Astrocyte (in vitro differentiated cells and primary cell): ENCODE results near the gene NEK10. TPM values are rescaled to one million over a fixed set of nuclear protein-coding genes. Genes with fewer than 3 reads are reported as not detected.
A peak's percentile ranks its signal among the peaks of the same experiment; 100 is the strongest.

ENCODE experiments used
- DNase-seq: peaks from one replicate; pipeline ENCODE4 v3.0.0-alpha.2; 2010; ENCODE audit warnings: low read depth
- FAIRE-seq: peaks from 2 replicates; lab custom pipeline; 2011; peaks lifted over from hg19 to GRCh38; lab: Jason Lieb, UNC
- H2AFZ ChIP-seq: 2 replicates; pipeline ENCODE4 v1.6.0; 2012; ENCODE audit warnings: low read depth, low read length, inconsistent platforms
- H3K27ac ChIP-seq: 2 replicates; pipeline ENCODE4 v1.5.1; 2011; ENCODE audit warnings: low read depth, low read length, inconsistent platforms
- H3K27me3 ChIP-seq: 2 replicates; pipeline ENCODE4 v1.6.0; 2011; ENCODE audit warnings: low read length, inconsistent platforms; ENCODE audit not compliant: insufficient read depth
- H3K36me3 ChIP-seq: 2 replicates; pipeline ENCODE4 v1.5.1; 2011; ENCODE audit warnings: low read length, inconsistent platforms; ENCODE audit not compliant: insufficient read depth
- H3K4me1 ChIP-seq: 2 replicates; pipeline ENCODE4 v1.5.1; 2011; ENCODE audit warnings: low read length, inconsistent platforms; ENCODE audit not compliant: insufficient read depth
- H3K4me2 ChIP-seq: 2 replicates; pipeline ENCODE4 v1.6.0; 2012; ENCODE audit warnings: low read length, inconsistent platforms
- H3K4me3 ChIP-seq: 2 replicates; pipeline ENCODE4 v1.5.1; 2011; ENCODE audit warnings: low read depth, mild to moderate bottlenecking, low read length, inconsistent platforms; ENCODE audit not compliant: insufficient read depth
- H3K79me2 ChIP-seq: 2 replicates; pipeline ENCODE4 v1.6.0; 2012; ENCODE audit warnings: mild to moderate bottlenecking, low read length, inconsistent platforms; ENCODE audit not compliant: insufficient read depth
- H3K9ac ChIP-seq: 2 replicates; pipeline ENCODE4 v1.6.0; 2012; ENCODE audit warnings: mild to moderate bottlenecking, low read length, inconsistent platforms
- H3K9me3 ChIP-seq: 2 replicates; pipeline ENCODE4 v1.5.1; 2012; ENCODE audit warnings: low read depth, mild to moderate bottlenecking, low read length, inconsistent platforms; ENCODE audit not compliant: insufficient read depth
- H4K20me1 ChIP-seq: 2 replicates; pipeline ENCODE4 v1.6.0; 2012; ENCODE audit warnings: low read length, inconsistent platforms; ENCODE audit not compliant: insufficient read depth
- H3K27ac Mint-ChIP-seq: one replicate; pipeline ENCODE4 v1.8.0; 2021; ENCODE audit warnings: mild to moderate bottlenecking, mixed read lengths; ENCODE audit not compliant: unreplicated experiment
- H3K27me3 Mint-ChIP-seq: one replicate; pipeline ENCODE4 v1.8.0; 2021; ENCODE audit warnings: low read depth, mixed read lengths; ENCODE audit not compliant: unreplicated experiment
- H3K36me3 Mint-ChIP-seq: one replicate; pipeline ENCODE4 v1.8.0; 2021; ENCODE audit warnings: low read depth, mixed read lengths; ENCODE audit not compliant: unreplicated experiment
- H3K4me1 Mint-ChIP-seq: one replicate; pipeline ENCODE4 v1.8.0; 2021; ENCODE audit warnings: low read depth, mixed read lengths; ENCODE audit not compliant: unreplicated experiment
- H3K4me3 Mint-ChIP-seq: one replicate; pipeline ENCODE4 v1.8.0; 2021; ENCODE audit warnings: mild to moderate bottlenecking, moderate library complexity, mixed read lengths; ENCODE audit not compliant: unreplicated experiment
- H3K9me3 Mint-ChIP-seq: one replicate; pipeline ENCODE4 v1.8.0; 2021; ENCODE audit warnings: mild to moderate bottlenecking, mixed read lengths; ENCODE audit not compliant: unreplicated experiment
- CTCF ChIP-seq: IDR thresholded peaks from 2 replicates; pipeline ENCODE4 v1.5.1; 2011; ENCODE audit warnings: low read depth, mild to moderate bottlenecking, inconsistent platforms, low read length, moderate library complexity; ENCODE audit not compliant: insufficient read depth
- EZH2 ChIP-seq: IDR thresholded peaks from 2 replicates; pipeline ENCODE4 v1.6.1; 2012; ENCODE audit warnings: mild to moderate bottlenecking, low read length, inconsistent platforms; ENCODE audit not compliant: insufficient read depth
- total RNA-seq: library from RNA; stranded (reverse); gene quantifications from 2 replicates; pipeline ENCODE4 v1.2.1, GENCODE V29; 2021

Gene NEK10
- total RNA-seq, 1 donor from 2014 or later = 3.2 TPM

- TF ChIP-seq EZH2 (no peak), CTCF (no peak)
- no peak overlapping the region for H3K9ac ChIP-seq
- H3K27me3 ChIP-seq = no peaks in the 10 kb centered on the region
- no peak overlapping the region for H2AFZ ChIP-seq
- no peaks in the 10 kb centered on the region for H3K9me3 ChIP-seq
- Mint-ChIP-seq H3K36me3 (peaks cover 2% of the 10 kb centered on the region), H3K27me3 (no peaks in the 10 kb centered on the region), H3K4me1 (peaks cover 24% of the 10 kb centered on the region), H3K27ac (no peak overlapping the region), H3K9me3 (peaks cover 1% of the 10 kb centered on the region), H3K4me3 (no peak overlapping the region)
- peaks cover 16% of the 10 kb centered on the region for H3K4me1 ChIP-seq
- FAIRE-seq (no peak), DNase-seq (no peak)
- no peak overlapping the region for H3K4me3 ChIP-seq
- H3K4me2 ChIP-seq = no peak overlapping the region
- no peaks in the 10 kb centered on the region for H3K36me3 ChIP-seq
- H3K27ac ChIP-seq = no peak overlapping the region
- H4K20me1 ChIP-seq = no peaks in the 10 kb centered on the region
- H3K79me2 ChIP-seq = no peaks in the 10 kb centered on the region
These were observed 54.2 kb downstream of the NEK10 start for GRCh38 chr3:27315003-27315402.

- Histone ChIP-seq H3K27ac (peak overlapping the region; percentile 87), H3K4me1 (peaks cover 16% of the 10 kb centered on the region), H3K4me2 (peak overlapping the region; percentile 53), H3K27me3 (no peaks in the 10 kb centered on the region), H4K20me1 (no peaks in the 10 kb centered on the region), H2AFZ (no peak overlapping the region), H3K79me2 (no peaks in the 10 kb centered on the region), H3K9me3 (no peaks in the 10 kb centered on the region), H3K36me3 (peaks cover 3% of the 10 kb centered on the region), H3K4me3 (no peak overlapping the region), H3K9ac (peak overlapping the region; percentile 34)
- Mint-ChIP-seq H3K27ac (peak overlapping the region; percentile 81), H3K36me3 (no peaks in the 10 kb centered on the region), H3K9me3 (peaks cover 2% of the 10 kb centered on the region), H3K4me1 (peaks cover 24% of the 10 kb centered on the region), H3K27me3 (no peaks in the 10 kb centered on the region), H3K4me3 (no peak overlapping the region)
- DNase-seq = peak; percentile 59
- peak; percentile 80 for TF ChIP-seq CTCF
- no peak for TF ChIP-seq EZH2
- no peak for FAIRE-seq
These were observed 57.0 kb downstream of the NEK10 start for GRCh38 chr3:27312044-27312668.

- Mint-ChIP-seq H3K4me3 (no peak overlapping the region), H3K4me1 (peaks cover 24% of the 10 kb centered on the region), H3K27me3 (no peaks in the 10 kb centered on the region), H3K9me3 (peaks cover 2% of the 10 kb centered on the region), H3K27ac (peak overlapping the region; percentile 81), H3K36me3 (no peaks in the 10 kb centered on the region)
- Histone ChIP-seq H3K9ac (peak overlapping the region; percentile 62), H4K20me1 (no peaks in the 10 kb centered on the region), H3K9me3 (no peaks in the 10 kb centered on the region), H3K27ac (peak overlapping the region; percentile 87), H3K4me3 (no peak overlapping the region), H3K4me1 (peaks cover 16% of the 10 kb centered on the region), H2AFZ (no peak overlapping the region), H3K27me3 (no peaks in the 10 kb centered on the region), H3K36me3 (peaks cover 3% of the 10 kb centered on the region), H3K79me2 (no peaks in the 10 kb centered on the region), H3K4me2 (peak overlapping the region; percentile 53)
- DNase-seq = peak; percentile 93
- TF ChIP-seq EZH2 (no peak), CTCF (no peak)
- FAIRE-seq = peak; percentile 99
These were observed 57.8 kb downstream of the NEK10 start for GRCh38 chr3:27311400-27311799.
